Smooth muscle cell (in vitro differentiated cells): Measurements from ENCODE around the gene KRT14. TPM values are rescaled to one million over a fixed set of nuclear protein-coding genes. Genes with fewer than 3 reads are reported as not detected.
A peak's percentile ranks its signal among the peaks of the same experiment; 100 is the strongest.
"Not testable (repeated sequence)": the region's sequence is repeated elsewhere in the genome, so short reads cannot be mapped to it uniquely, and the experiment has no call there.

Experiments used
- DNase-seq: peaks from one replicate; lab custom pipeline; 2025; ENCODE audit not compliant: unreplicated experiment; lab: John Stamatoyannopoulos, UW
- H2AFZ ChIP-seq: fragments of 200-600 bp; sonication (generic); 2 replicates; pipeline ENCODE4 v1.6.0; 2016; ENCODE audit warnings: antibody characterized with exemption, low read depth, mild to moderate bottlenecking
- H3F3A ChIP-seq: fragments of 200-600 bp; sonication (generic); 2 replicates; pipeline ENCODE4 v1.6.0; 2017; ENCODE audit warnings: antibody characterized with exemption, low read depth
- H3K27ac ChIP-seq: fragments of 200-600 bp; sonication (generic); 2 replicates; pipeline ENCODE4 v1.5.1; 2016; ENCODE audit warnings: low read depth, mild to moderate bottlenecking
- H3K27me3 ChIP-seq: fragments of 200-600 bp; sonication (generic); 2 replicates; pipeline ENCODE4 v1.6.1; 2016; ENCODE audit warnings: low read depth, mild to moderate bottlenecking
- H3K36me3 ChIP-seq: fragments of 200-600 bp; sonication (generic); 2 replicates; pipeline ENCODE4 v1.5.1; 2016; ENCODE audit warnings: low read depth
- H3K4me1 ChIP-seq: fragments of 200-600 bp; sonication (generic); 2 replicates; pipeline ENCODE4 v1.5.1; 2016; ENCODE audit warnings: low read depth
- H3K4me2 ChIP-seq: fragments of 200-600 bp; sonication (generic); 2 replicates; pipeline ENCODE4 v1.6.0; 2016; ENCODE audit warnings: mild to moderate bottlenecking
- H3K4me3 ChIP-seq: fragments of 200-600 bp; sonication (generic); 2 replicates; pipeline ENCODE4 v1.5.1; 2016; ENCODE audit warnings: mild to moderate bottlenecking
- H3K79me2 ChIP-seq: fragments of 200-600 bp; sonication (generic); 2 replicates; pipeline ENCODE4 v1.6.0; 2016; ENCODE audit warnings: low read depth, mild to moderate bottlenecking
- H3K9ac ChIP-seq: fragments of 200-600 bp; sonication (generic); 2 replicates; pipeline ENCODE4 v1.6.0; 2016; ENCODE audit warnings: low read depth
- H3K9me3 ChIP-seq: fragments of 200-600 bp; sonication (generic); replicated peaks from 2 replicates; pipeline ENCODE4 v1.5.1; 2016; ENCODE audit warnings: low read depth
- H4K20me1 ChIP-seq: fragments of 200-600 bp; sonication (generic); 2 replicates; pipeline ENCODE4 v1.6.0; 2016; ENCODE audit warnings: low read depth
- WGBS: methylation state at CpG from one replicate; pipeline ENCODE4 v1.1.7; 2016; ENCODE audit warnings: low lambda C conversion rate; 5-methylcytosine and 5-hydroxymethylcytosine counted together
- polyA plus RNA-seq: library from polyadenylated mRNA; unstranded; fragments of >200 nt; fragmentation: Nextera tagmentation; extraction: Ambion mirVana; gene quantifications from 2 replicates; pipeline ENCODE4 v1.2.1, GENCODE V29; 2016
- total RNA-seq: library from RNA; depleted of rRNA; stranded (reverse); fragments of >200 nt; gene quantifications from 2 replicates; pipeline ENCODE4 v1.2.3, GENCODE V29; 2014
- TF ChIP-seq, protein P1 (sequence below): fragments of 200-600 bp; sonication (generic); IDR thresholded peaks from 2 replicates; pipeline ENCODE4 v1.5.1; 2017; ENCODE audit warnings: borderline replicate concordance, mild to moderate bottlenecking, antibody characterized with exemption; ENCODE audit not compliant: insufficient read depth, poor library complexity, severe bottlenecking

Gene KRT14
- total and polyA plus RNA-seq, 2 experiments from 2014 or later = 193 to 348 TPM

DNA sequence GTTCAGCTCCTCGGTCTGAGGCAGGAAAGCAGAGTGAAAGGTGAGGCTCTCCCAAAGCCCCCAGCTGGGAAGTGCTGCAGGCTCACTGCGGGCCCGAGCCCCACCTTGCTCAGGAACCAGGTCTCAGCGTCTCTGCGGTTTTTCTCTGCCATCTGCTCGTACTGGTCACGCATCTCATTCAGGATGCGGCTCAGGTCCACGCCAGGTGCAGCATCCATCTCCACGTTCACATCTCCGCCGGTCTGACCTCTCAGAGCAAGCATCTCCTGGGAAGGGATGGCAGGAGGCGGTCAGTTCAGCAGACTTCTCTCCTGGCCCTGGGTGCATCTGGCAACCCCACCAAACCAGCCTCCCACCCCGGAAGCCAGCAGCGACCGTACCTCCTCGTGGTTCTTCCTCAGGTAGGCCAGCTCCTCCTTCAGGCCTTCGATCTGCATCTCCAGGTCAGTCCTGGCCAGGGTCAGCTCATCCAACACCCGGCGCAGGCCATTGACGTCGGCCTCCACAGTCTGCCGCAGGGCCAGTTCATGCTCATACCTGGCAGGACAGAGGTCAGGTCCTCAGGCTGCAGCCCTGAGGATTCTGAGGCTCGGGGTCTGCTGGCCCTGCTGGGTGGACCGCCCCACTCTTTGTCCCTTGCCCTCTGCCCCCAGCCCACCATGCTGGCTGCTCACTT is 24.4 kb upstream of the KRT14 start:
- TF ChIP-seq, protein P1, sequence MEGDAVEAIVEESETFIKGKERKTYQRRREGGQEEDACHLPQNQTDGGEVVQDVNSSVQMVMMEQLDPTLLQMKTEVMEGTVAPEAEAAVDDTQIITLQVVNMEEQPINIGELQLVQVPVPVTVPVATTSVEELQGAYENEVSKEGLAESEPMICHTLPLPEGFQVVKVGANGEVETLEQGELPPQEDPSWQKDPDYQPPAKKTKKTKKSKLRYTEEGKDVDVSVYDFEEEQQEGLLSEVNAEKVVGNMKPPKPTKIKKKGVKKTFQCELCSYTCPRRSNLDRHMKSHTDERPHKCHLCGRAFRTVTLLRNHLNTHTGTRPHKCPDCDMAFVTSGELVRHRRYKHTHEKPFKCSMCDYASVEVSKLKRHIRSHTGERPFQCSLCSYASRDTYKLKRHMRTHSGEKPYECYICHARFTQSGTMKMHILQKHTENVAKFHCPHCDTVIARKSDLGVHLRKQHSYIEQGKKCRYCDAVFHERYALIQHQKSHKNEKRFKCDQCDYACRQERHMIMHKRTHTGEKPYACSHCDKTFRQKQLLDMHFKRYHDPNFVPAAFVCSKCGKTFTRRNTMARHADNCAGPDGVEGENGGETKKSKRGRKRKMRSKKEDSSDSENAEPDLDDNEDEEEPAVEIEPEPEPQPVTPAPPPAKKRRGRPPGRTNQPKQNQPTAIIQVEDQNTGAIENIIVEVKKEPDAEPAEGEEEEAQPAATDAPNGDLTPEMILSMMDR = no peak
- Histone ChIP-seq H3K9ac (no peak overlapping the region), H3K4me2 (no peak overlapping the region), H3K9me3 (no peaks in the 10 kb centered on the region), H3K79me2 (no peaks in the 10 kb centered on the region), H3K27me3 (no peaks in the 10 kb centered on the region), H4K20me1 (no peaks in the 10 kb centered on the region), H3K4me1 (no peaks in the 10 kb centered on the region), H3F3A (no peaks in the 10 kb centered on the region), H3K27ac (no peak overlapping the region), H3K4me3 (no peak overlapping the region), H2AFZ (no peak overlapping the region), H3K36me3 (no peaks in the 10 kb centered on the region)
- DNase-seq = no peak
- 91% methylated on average over 25 of the region's 25 CpGs for WGBS

DNA sequence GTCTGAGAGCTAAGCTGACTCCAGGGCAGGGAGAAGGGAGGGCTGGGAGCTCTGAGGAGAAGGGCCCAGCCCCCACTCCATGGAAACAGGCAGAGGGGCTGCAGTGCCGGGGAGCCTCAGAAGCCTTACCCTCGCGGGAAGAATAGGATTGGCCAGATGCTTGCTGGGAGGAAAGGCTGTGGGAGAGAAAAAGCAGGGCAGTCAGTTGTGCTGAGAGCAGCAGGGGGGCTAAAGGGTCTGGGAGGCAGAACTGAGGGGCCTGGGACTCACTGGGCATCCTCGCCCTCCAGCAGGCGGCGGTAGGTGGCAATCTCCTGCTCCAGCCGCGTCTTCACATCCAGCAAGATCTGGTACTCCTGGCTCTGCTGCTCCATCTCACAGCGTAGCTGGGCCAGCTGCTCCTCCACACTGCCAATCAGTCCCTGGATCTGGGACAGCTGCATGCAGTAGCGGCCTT is 23.4 kb upstream of the KRT14 start:
- not testable (repeated sequence) for DNase-seq, H3K27me3 ChIP-seq, H3K27ac ChIP-seq, H3K4me1 ChIP-seq, H2AFZ ChIP-seq, H3K79me2 ChIP-seq, H3K4me2 ChIP-seq, H3K9ac ChIP-seq, H3K36me3 ChIP-seq, H4K20me1 ChIP-seq, H3K4me3 ChIP-seq, H3F3A ChIP-seq, H3K9me3 ChIP-seq
- WGBS = 29% methylated on average over 9 of the region's 10 CpGs
- TF ChIP-seq, protein P1 = peak; percentile 26

DNA sequence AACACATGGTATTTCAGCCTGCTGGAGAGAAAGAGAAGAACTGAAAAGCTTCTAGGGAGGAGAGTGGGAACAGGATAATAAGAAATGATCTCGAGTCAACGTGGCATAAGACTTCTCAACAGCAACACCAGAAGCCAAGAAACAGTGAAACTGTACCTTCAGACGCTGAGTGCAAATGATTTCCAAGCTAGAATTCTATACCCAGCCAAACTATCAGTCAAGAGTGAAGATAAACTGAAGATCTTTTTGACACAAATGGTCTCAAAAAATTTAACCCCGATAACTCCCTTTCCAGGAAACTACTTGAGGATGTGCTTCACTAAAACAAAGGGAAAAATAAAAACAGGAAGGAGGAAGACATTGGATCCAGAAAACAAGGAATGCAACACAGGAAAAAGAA is 20.2 kb upstream of the KRT14 start:
- not testable (repeated sequence) for H3F3A ChIP-seq, H3K9me3 ChIP-seq, H3K36me3 ChIP-seq, H3K27ac ChIP-seq, H3K27me3 ChIP-seq, H3K4me3 ChIP-seq, H3K79me2 ChIP-seq, H4K20me1 ChIP-seq, DNase-seq, H3K9ac ChIP-seq, H3K4me1 ChIP-seq, H3K4me2 ChIP-seq, H2AFZ ChIP-seq
- WGBS = 77% methylated on average over 4 of the region's 4 CpGs

DNA sequence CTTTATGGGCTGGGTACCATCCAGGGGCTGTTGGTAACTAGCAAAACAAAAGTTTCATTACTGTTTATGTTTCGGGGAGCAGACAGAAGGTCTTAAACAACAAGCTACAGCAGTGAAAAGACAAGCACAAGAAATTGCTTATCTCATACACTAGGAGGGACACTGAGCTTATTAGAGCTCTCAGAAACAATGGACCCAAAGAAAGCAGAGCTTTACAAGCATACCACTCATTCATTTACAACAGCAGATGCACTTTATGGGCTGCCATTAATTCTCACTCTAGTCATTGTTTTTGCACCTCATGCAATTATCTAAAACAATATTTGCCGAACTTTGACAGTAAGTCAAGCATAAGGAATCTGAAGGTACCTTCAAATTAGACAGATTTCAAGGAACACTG is 15.8 kb upstream of the KRT14 start:
- no peak for DNase-seq
- 25% methylated on average over 2 of the region's 2 CpGs for WGBS

More for the DNA sequence above, 15.8 kb upstream of the KRT14 start:
- Histone ChIP-seq H3K36me3 (no peaks in the 10 kb centered on the region), H3K27ac (no peak overlapping the region), H4K20me1 (no peaks in the 10 kb centered on the region), H3K4me1 (peaks cover 4% of the 10 kb centered on the region), H3K27me3 (no peaks in the 10 kb centered on the region), H3K79me2 (no peaks in the 10 kb centered on the region), H3K4me2 (no peak overlapping the region), H3F3A (no peaks in the 10 kb centered on the region), H2AFZ (no peak overlapping the region), H3K9ac (no peak overlapping the region), H3K4me3 (no peak overlapping the region), H3K9me3 (no peaks in the 10 kb centered on the region)
- TF ChIP-seq, protein P1 = no peak
